A549 (cell line): ENCODE data around the gene DCUN1D1.

Source experiments
- CBX8 ChIP-seq: fragments of 200-600 bp; sonication (generic); IDR thresholded peaks from 2 replicates; pipeline ENCODE4 v1.6.1; 2016
- EP300 ChIP-seq, 2 experiments: fragments of >200 bp; sonication (Bioruptor Twin); formaldehyde crosslinking; IDR thresholded peaks; 2 replicates in 1 of 2; 3 replicates in 1 of 2; pipeline ENCODE4 v1.6.1; 2016 to 2017
- MYC ChIP-seq: IDR thresholded peaks from 2 replicates; pipeline ENCODE4 v1.6.1; 2012; ENCODE audit warnings: mild to moderate bottlenecking, inconsistent platforms, low read length, improper control_type of control experiment, borderline replicate concordance
- NR3C1 ChIP-seq: fragments of >200 bp; sonication (Bioruptor Twin); formaldehyde crosslinking; IDR thresholded peaks from 3 replicates; pipeline ENCODE4 v1.6.1; 2017
- PBX3 ChIP-seq: IDR thresholded peaks from 2 replicates; pipeline ENCODE4 v1.6.1; 2012
- PHF8 ChIP-seq: fragments of 200-600 bp; sonication (generic); IDR thresholded peaks from 2 replicates; pipeline ENCODE4 v1.6.1; 2016; ENCODE audit warnings: low read depth, mild to moderate bottlenecking, antibody characterized with exemption, moderate library complexity, borderline replicate concordance
- POLR2A ChIP-seq: IDR thresholded peaks from 2 replicates; pipeline ENCODE4 v1.6.1; 2012; ENCODE audit warnings: mild to moderate bottlenecking, low read length
- RFX5 ChIP-seq: fragments of 450-650 bp; IDR thresholded peaks from 2 replicates; pipeline ENCODE4 v1.7.1; 2014; ENCODE audit warnings: antibody characterized with exemption, mild to moderate bottlenecking, moderate library complexity
- TF ChIP-seq, protein P1 (sequence below): fragments of >200 bp; sonication (Bioruptor Twin); formaldehyde crosslinking; IDR thresholded peaks from 3 replicates; pipeline ENCODE4 v1.5.1; 2016
- TF ChIP-seq, protein P2 (sequence below): fragments of 250-450 bp; sonication (Bioruptor Pico); IDR thresholded peaks from 2 replicates; pipeline ENCODE4 v1.5.0; 2021; ENCODE audit warnings: mild to moderate bottlenecking, moderate library complexity, borderline replicate concordance

DNA sequence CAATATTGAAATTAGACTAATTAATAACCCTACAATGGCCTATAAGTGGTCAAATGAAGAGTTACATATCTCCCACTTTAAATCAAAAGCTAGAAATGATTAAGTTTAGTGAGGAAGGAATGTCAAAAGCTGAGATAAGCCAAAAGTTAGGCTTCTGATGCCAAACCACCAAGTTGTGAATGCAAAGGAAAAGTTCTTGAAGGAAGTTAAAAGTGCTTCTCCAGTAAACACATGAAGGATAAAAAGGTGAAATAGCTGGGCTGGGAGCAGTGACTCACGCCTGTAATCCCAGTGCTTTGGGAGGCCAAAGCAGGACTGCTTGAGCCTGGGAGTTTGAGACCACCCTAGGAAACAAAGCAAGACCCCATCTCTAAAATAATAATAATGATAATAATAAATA, 46.9 kb upstream of the DCUN1D1 start:
- TF ChIP-seq POLR2A (no peak), PBX3 (no peak), CBX8 (no peak), NR3C1 (no peak), MYC (no peak), EP300 (IDR thresholded peaks at IDR 0.05) (no peak), RFX5 (no peak), PHF8 (no peak)
- TF ChIP-seq, protein P1, sequence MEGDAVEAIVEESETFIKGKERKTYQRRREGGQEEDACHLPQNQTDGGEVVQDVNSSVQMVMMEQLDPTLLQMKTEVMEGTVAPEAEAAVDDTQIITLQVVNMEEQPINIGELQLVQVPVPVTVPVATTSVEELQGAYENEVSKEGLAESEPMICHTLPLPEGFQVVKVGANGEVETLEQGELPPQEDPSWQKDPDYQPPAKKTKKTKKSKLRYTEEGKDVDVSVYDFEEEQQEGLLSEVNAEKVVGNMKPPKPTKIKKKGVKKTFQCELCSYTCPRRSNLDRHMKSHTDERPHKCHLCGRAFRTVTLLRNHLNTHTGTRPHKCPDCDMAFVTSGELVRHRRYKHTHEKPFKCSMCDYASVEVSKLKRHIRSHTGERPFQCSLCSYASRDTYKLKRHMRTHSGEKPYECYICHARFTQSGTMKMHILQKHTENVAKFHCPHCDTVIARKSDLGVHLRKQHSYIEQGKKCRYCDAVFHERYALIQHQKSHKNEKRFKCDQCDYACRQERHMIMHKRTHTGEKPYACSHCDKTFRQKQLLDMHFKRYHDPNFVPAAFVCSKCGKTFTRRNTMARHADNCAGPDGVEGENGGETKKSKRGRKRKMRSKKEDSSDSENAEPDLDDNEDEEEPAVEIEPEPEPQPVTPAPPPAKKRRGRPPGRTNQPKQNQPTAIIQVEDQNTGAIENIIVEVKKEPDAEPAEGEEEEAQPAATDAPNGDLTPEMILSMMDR: no peak
- TF ChIP-seq, protein P2, sequence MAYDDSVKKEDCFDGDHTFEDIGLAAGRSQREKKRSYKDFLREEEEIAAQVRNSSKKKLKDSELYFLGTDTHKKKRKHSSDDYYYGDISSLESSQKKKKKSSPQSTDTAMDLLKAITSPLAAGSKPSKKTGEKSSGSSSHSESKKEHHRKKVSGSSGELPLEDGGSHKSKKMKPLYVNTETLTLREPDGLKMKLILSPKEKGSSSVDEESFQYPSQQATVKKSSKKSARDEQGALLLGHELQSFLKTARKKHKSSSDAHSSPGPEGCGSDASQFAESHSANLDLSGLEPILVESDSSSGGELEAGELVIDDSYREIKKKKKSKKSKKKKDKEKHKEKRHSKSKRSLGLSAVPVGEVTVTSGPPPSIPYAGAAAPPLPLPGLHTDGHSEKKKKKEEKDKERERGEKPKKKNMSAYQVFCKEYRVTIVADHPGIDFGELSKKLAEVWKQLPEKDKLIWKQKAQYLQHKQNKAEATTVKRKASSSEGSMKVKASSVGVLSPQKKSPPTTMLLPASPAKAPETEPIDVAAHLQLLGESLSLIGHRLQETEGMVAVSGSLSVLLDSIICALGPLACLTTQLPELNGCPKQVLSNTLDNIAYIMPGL (CRISPR knock-in tag): no peak
